GM12801 (cell line): Measurements from ENCODE around the gene EPM2A.

ENCODE experiments used
- CTCF ChIP-seq: IDR thresholded peaks from one replicate; pipeline ENCODE4 v1.5.1; 2011; ENCODE audit warnings: control low read depth; ENCODE audit not compliant: insufficient read length; ENCODE audit errors: extremely low read depth

Gene EPM2A

DNA sequence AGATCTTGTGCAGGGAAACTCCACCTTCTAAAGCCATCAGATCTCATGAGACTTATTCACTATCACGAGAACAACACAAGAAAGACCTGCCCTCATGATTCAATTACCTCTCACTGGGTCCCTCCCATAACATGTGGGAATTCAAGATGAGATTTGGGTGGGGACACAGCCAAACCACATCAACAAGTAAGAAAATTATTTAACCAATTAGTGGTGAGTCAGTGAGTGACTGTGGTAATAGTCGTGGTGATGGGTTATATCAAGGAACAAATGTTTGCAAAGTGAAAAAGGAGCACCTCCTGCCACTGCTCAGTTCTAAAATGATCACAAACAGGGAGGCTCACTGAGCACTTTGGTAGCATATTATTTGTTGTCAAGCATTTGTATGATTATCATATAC is 20.6 kb downstream of the EPM2A start:
- no peak for TF ChIP-seq CTCF

- no peak for TF ChIP-seq CTCF
Observed at GRCh38 chr6:145713773-145714172, 21.5 kb downstream of the EPM2A start.

GRCh38 chr6:145711372-145711771 is 23.9 kb downstream of the EPM2A start:
- no peak for TF ChIP-seq CTCF

GRCh38 chr6:145707397-145707796 is 27.9 kb downstream of the EPM2A start:
- TF ChIP-seq CTCF = no peak

- no peak for TF ChIP-seq CTCF
Observed at GRCh38 chr6:145705561-145705960, 29.8 kb downstream of the EPM2A start.

- no peak for TF ChIP-seq CTCF
Observed at GRCh38 chr6:145704143-145704781, 31.1 kb downstream of the EPM2A start.

DNA sequence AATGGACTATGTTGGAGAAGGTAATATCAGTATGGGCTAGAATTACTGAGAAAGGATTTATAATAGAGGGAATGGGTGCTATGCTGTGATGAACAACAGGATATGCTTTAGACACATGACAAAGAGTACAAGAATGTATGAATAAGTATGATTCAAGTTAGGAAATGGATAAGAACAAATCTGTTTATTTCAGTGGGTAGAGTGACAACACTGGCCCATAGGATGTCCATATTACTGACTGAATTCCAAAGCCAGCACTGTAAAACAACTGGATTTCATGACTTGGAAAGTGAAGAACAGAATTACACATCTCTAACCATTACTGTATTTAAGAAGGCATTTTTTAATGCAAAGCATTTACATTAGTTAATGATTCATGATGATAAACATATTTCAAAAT is 35.9 kb downstream of the EPM2A start:
- TF ChIP-seq CTCF = no peak
